COLO668 (cell line): ENCODE results near the gene USP32.

ENCODE experiments used
- DNase-seq: peaks from one replicate; lab custom pipeline; 2025; ENCODE audit not compliant: unreplicated experiment; lab: John Stamatoyannopoulos, UW

The USP32 gene

GRCh38 chr17:60159479-60159866 is 232.5 kb downstream of the USP32 start:
- no peak for DNase-seq

- DNase-seq: no peak
Measured at GRCh38 chr17:60158751-60159478, 233.0 kb downstream of the USP32 start.

GRCh38 chr17:60157487-60158040 is 234.4 kb downstream of the USP32 start:
- DNase-seq: no peak

- DNase-seq: no peak
Measured at GRCh38 chr17:60156746-60157145, 235.2 kb downstream of the USP32 start.

- DNase-seq: no peak
Measured at GRCh38 chr17:60155815-60156214, 236.1 kb downstream of the USP32 start.

GRCh38 chr17:60155427-60155814 is 236.5 kb downstream of the USP32 start:
- DNase-seq: no peak

GRCh38 chr17:60154616-60155426 is 237.1 kb downstream of the USP32 start:
- DNase-seq: no peak

GRCh38 chr17:60153606-60154390 is 238.1 kb downstream of the USP32 start:
- DNase-seq: no peak

GRCh38 chr17:60151355-60151754 is 240.6 kb downstream of the USP32 start:
- DNase-seq: no peak

GRCh38 chr17:60149691-60150582 is 242.0 kb downstream of the USP32 start, which contains the start of gene CA4:
TSS of gene CA4 (plus strand) at chr17:60149973. CDS start at chr17:60150035, 62 bp downstream.
- DNase-seq: no peak

- no peak for DNase-seq
Measured at GRCh38 chr17:60148373-60148772, 243.6 kb downstream of the USP32 start.

- DNase-seq: no peak
Measured at GRCh38 chr17:60147553-60148223, 244.2 kb downstream of the USP32 start.

GRCh38 chr17:60146206-60146605 is 245.7 kb downstream of the USP32 start:
- no peak for DNase-seq

- DNase-seq: no peak
Measured at GRCh38 chr17:60145006-60145935, 246.7 kb downstream of the USP32 start.

- peak; percentile 76 for DNase-seq
Measured at GRCh38 chr17:60142872-60143499, 248.9 kb downstream of the USP32 start.

- peak; percentile 24 for DNase-seq
Measured at GRCh38 chr17:60141111-60142018, 250.6 kb downstream of the USP32 start.
